Fibroblast of pulmonary artery (primary cell): Measurements from ENCODE around the gene HYDIN.

ENCODE experiments used
- DNase-seq: peaks from one replicate; pipeline ENCODE4 v3.0.0-alpha.2; 2010; ENCODE audit warnings: low read depth
- H3K4me3 ChIP-seq: replicated peaks from 2 replicates; pipeline ENCODE4 v1.5.1; 2011; ENCODE audit warnings: low read depth, mild to moderate bottlenecking, control low read depth, low read length, moderate library complexity
- CTCF ChIP-seq: IDR thresholded peaks from 2 replicates; pipeline ENCODE4 v1.5.1; 2011; ENCODE audit warnings: mild to moderate bottlenecking, control low read depth, low read length, inconsistent platforms; ENCODE audit errors: missing control alignments

The HYDIN gene

GRCh38 chr16:70767377-70768202 lies 462.9 kb downstream of the HYDIN start:
- no peak overlapping the region for H3K4me3 ChIP-seq
- TF ChIP-seq CTCF, result no peak
- DNase-seq, result no peak

GRCh38 chr16:70766658-70767057 lies 463.9 kb downstream of the HYDIN start:
- TF ChIP-seq CTCF, result no peak
- DNase-seq, result no peak

GRCh38 chr16:70766176-70766575 lies 464.3 kb downstream of the HYDIN start:
- TF ChIP-seq CTCF, result no peak
- no peak for DNase-seq
- H3K4me3 ChIP-seq, result no peak overlapping the region

More at GRCh38 chr16:70766658-70767057, 463.9 kb downstream of the HYDIN start:
- H3K4me3 ChIP-seq, result no peak overlapping the region

GRCh38 chr16:70765491-70765890 lies 465.0 kb downstream of the HYDIN start:
- TF ChIP-seq CTCF, result no peak
- no peak for DNase-seq
- no peak overlapping the region for H3K4me3 ChIP-seq

GRCh38 chr16:70764632-70765031 lies 465.9 kb downstream of the HYDIN start:
- DNase-seq, result no peak
- H3K4me3 ChIP-seq, result no peak overlapping the region
- TF ChIP-seq CTCF, result no peak

- no peak for TF ChIP-seq CTCF
- DNase-seq, result no peak
- no peak overlapping the region for H3K4me3 ChIP-seq
Observed at GRCh38 chr16:70760221-70760620, 470.3 kb downstream of the HYDIN start.

GRCh38 chr16:70759666-70760065 lies 470.9 kb downstream of the HYDIN start:
- no peak overlapping the region for H3K4me3 ChIP-seq
- no peak for TF ChIP-seq CTCF
- no peak for DNase-seq
